Mammary epithelial cell (primary cell): ENCODE data around the gene GTSF1L.

ENCODE experiments used
- EZH2 ChIP-seq: IDR thresholded peaks from 2 replicates; pipeline ENCODE4 v1.6.1; 2012; ENCODE audit warnings: low read length, inconsistent platforms, borderline replicate concordance
- TF ChIP-seq, protein P1 (sequence below), 2 donors: IDR thresholded peaks in 1 of 2; conservative IDR thresholded peaks in 1 of 2; 2 replicates each; pipeline ENCODE4 v1.5.1; 2011 to 2012; ENCODE audit warnings: inconsistent platforms in 2 of 2, low read length in 2 of 2, mild to moderate bottlenecking in 2 of 2, control low read depth in 1 of 2, low read depth in 1 of 2; ENCODE audit not compliant: insufficient read depth in 1 of 2; ENCODE audit errors: extremely low read depth in 1 of 2

DNA sequence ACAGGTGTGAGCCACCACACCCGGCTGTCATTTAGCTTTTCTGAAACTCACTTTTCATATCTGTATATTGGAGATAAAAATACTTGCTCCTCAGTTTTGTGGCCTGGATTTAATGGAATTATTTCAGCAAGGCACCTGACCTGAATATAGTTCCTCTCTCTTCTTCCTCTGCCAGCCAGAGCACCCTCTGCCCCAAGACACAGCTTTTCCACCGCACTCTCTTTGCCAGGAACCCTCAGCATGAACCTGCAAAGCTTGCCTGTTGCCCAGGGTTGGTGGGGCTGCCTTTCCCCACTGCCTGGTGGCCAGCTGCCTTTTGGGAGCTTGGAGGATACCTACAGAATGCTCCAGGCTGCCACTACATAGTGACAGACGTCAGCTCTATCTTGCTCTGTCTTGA lies 3.1 kb downstream of the GTSF1L start:
- TF ChIP-seq, protein P1, sequence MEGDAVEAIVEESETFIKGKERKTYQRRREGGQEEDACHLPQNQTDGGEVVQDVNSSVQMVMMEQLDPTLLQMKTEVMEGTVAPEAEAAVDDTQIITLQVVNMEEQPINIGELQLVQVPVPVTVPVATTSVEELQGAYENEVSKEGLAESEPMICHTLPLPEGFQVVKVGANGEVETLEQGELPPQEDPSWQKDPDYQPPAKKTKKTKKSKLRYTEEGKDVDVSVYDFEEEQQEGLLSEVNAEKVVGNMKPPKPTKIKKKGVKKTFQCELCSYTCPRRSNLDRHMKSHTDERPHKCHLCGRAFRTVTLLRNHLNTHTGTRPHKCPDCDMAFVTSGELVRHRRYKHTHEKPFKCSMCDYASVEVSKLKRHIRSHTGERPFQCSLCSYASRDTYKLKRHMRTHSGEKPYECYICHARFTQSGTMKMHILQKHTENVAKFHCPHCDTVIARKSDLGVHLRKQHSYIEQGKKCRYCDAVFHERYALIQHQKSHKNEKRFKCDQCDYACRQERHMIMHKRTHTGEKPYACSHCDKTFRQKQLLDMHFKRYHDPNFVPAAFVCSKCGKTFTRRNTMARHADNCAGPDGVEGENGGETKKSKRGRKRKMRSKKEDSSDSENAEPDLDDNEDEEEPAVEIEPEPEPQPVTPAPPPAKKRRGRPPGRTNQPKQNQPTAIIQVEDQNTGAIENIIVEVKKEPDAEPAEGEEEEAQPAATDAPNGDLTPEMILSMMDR (conservative IDR thresholded peaks at IDR 0.05 in 1 of 2, IDR thresholded peaks at IDR 0.05 in 1 of 2; ENCODE audit: extremely low read depth in 1 of 2, insufficient read depth in 1 of 2, low read depth in 1 of 2, low read length in 2 of 2), result no peak
- TF ChIP-seq EZH2, result no peak
